GM21390 (cell line): ENCODE results near the gene CDH13.
A peak's percentile ranks its signal among the peaks of the same experiment; 100 is the strongest.

Source experiments
- ATAC-seq: cut with Tn5 transposase; IDR thresholded peaks from one replicate; pipeline ENCODE4 v1.9.1; 2021; ENCODE audit not compliant: unreplicated experiment

The CDH13 gene

GRCh38 chr16:82625066-82625968, 1.5 kb upstream of the CDH13 start:
- ATAC-seq = no peak

DNA sequence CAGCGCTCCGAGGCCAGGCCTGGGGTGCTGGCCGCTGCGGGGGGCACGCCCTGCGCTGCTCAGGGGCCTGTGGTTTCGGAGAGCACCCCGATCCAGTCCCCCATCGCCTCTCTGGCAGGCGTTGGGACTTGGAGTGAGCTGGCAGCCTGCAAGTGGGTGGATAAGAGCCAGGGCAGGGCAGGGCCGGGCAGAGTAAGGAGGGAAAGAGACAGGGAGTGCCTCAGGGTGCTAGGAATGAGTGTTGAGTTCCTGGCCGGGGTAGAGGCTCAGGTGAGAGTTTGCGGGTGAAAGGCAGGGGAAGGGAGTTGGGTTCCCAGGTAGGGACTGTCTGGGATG, 1.3 kb downstream of the CDH13 start:
- ATAC-seq = no peak

GRCh38 chr16:82628711-82629110, 1.9 kb downstream of the CDH13 start:
- ATAC-seq = no peak

DNA sequence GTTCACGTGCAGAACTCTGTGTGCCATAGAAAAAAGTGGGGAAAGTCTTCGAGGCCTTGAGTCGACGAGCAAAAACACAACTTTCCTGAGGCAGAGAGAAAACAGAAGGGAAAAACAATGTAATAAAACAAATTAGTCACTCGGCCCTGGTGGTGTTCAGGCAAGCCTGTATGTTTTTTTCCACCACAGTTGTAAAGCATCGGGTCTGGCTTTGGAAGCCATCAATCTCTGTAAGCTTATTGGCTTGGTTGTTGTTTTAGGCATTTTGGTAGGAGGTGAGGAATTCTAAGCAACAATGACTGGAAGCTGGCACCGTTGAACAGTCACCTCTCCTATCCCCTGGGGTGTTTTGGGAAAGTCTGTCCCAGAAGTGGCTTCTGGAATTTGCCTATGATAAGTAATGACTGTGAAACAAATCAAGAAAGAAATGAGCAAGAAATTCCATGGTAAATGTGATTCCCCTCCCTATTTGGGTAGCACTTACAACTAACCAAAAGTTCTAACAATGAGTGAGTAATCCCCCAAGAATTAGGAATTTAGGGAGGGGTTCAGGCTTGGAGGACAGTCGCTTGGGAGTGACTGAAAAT, 2.8 kb downstream of the CDH13 start:
- no peak for ATAC-seq

- no peak for ATAC-seq
Observed at GRCh38 chr16:82630219-82630618, 3.5 kb downstream of the CDH13 start.

DNA sequence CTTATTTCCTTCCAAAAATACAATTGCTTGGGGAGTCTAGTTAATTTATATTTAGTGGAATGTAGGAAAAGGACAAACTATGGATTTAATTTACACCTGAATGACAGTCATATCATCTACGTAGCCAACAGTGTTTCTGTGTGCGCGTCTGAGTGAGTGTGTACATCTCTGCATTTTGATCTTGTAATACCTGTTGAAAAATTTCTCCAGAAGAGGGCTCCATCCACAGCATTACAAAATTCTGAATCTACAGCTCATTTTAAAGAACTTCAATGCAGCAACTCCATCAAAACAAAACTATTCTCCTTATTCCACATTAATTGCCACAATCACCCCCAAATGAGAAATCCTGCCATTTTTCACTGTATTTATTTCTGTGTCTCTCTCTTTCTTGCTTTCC, 3.9 kb downstream of the CDH13 start:
- ATAC-seq = no peak

DNA sequence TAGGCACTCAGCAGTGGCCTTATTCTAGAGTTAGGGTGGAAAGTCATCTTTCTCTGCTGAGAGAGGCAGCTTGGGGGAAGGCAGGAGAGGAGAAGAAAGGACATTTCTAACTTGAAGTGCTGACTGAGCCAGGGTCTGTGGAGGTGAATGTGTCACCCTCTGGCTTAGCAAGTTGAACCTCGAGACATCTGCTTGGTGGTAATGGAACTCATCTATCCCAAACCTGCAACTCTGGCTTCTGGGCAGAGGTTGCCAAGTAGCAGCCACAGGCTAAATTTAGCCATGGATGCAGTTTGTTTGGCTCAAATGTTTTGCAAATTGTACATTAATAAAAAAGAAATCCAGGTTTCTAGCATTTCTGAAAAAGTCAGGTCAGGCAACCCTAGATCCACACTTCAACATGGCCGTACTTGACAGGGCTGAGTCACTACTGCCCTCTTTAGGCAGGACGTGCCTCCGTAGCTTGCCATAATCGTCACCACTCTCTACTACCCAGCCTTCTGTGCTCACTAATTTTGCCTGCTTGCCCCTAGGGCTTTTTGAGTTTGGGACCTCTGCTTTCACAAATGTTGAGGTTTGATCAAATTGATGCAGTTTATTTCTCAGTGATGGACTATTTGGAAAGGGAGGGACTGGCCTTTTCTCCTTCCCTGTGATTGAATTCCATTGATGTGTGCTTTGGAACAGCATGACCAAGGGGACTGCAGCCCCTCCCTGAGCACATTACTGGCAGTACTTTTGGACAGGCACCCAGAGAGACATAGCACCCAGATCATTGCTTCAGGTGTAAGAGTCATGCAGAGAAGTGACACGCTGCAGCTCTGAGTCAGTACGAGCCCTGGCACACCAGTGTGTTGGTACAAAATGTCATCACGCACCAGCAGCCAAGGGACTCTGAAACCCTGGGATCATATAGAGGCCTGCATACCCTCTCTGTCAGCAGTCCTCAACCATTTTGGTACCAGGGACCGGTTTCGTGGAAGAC, 5.2 kb downstream of the CDH13 start:
- no peak for ATAC-seq

- no peak for ATAC-seq
Observed at GRCh38 chr16:82633964-82634600, 7.3 kb downstream of the CDH13 start.

- no peak for ATAC-seq
Observed at GRCh38 chr16:82634955-82635610, 8.3 kb downstream of the CDH13 start.

GRCh38 chr16:82636485-82636884, 9.7 kb downstream of the CDH13 start:
- no peak for ATAC-seq

- ATAC-seq = no peak
Observed at GRCh38 chr16:82636958-82637357, 10.2 kb downstream of the CDH13 start.

GRCh38 chr16:82638095-82638798, 11.5 kb downstream of the CDH13 start:
- ATAC-seq = no peak

DNA sequence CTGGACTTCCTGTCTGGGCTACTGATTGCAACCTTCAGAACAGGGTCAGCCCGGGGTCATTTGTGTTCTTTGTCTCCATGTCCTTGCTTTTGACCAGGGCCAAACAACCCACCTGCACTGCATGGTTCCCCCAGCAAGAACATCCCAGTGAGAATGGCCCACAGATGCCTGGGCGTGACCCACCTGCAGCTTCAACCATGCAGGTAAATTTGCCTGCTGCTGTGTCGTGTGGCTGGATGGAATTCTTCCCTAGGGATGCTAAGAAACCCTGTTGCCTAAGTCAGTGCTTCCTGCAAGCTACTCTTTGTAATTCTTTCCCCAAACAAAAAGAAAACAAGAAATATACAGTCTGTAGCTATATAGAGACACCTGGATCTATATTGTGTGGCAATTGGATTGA, 12.5 kb downstream of the CDH13 start:
- ATAC-seq = no peak

DNA sequence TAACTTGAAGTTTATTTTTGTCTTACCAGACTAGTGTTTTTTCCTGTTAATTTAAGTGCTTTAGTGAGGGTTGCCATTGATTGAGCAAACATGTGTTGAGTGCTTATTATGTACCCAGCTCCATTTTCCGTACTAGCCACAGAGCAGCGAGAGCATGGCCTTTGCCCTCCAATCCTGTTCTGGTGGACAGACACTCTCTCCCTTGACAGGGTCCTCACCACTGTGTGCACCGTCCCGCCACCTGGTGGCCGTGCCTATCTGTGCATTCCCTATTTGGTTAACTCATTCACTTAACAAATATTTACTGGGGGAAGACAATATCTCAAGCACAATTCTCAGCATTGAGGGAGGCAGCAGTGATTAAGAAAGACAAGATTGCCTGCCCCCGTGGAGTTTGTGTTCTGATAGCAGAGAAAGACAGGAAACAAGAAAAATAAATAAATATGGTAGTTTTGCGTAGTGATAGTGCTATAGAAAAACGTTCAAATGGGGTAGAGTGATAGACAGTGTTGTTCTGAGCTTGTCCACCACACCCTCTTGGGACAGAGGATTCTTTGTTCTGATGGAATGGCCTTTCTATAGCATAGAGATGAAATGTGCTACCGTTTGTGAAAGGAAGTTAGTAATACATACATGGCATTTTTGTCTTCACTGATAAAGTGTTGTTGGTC, 13.0 kb downstream of the CDH13 start:
- ATAC-seq = peak; percentile 73

- ATAC-seq = no peak
Observed at GRCh38 chr16:82641336-82641984, 14.7 kb downstream of the CDH13 start.

- no peak for ATAC-seq
Observed at GRCh38 chr16:82643136-82643535, 16.4 kb downstream of the CDH13 start.

DNA sequence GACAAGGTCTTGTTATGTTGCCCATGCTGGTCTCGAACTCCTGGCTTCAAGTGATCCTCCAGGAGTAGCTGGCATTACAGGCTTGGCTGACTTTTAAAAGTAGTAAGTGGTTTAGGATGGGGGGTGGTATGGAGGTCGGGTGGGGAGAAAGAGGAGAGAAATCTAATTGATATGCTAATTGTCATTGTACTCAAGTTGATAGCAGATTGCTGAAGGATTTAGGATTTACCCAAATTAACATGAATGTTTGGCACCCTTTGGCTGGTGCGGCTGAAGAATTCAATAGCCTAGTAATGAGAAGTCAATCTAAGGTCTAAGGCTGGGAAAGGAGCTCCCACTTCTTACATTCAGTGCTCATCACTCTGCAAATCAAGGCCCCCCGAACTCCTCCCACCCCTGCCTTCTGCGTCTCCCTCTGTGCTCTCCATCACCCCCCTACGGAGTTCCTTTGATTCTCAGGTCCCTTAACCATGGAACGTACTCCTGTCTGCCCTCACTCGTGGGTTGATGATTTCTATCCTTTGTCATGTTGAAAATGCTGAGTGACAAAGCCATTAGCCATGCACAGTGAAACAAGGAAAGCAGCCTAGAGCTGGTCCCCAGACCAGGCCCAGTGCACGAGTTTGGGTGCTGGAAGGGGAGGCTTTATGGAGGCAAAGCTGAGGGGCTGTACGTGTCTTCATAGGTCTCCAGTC, 17.3 kb downstream of the CDH13 start:
- ATAC-seq = no peak

- no peak for ATAC-seq
Observed at GRCh38 chr16:82646504-82646903, 19.7 kb downstream of the CDH13 start.
